Astrocyte (in vitro differentiated cells and primary cell): Measurements from ENCODE around the gene PTPN11. TPM values are rescaled to one million over a fixed set of nuclear protein-coding genes. Genes with fewer than 3 reads are reported as not detected.
"Not testable (repeated sequence)": the region's sequence is repeated elsewhere in the genome, so short reads cannot be mapped to it uniquely, and the experiment has no call there.

ENCODE experiments used
- DNase-seq: peaks from one replicate; pipeline ENCODE4 v3.0.0-alpha.2; 2010; ENCODE audit warnings: low read depth
- FAIRE-seq: peaks from 2 replicates; lab custom pipeline; 2011; peaks lifted over from hg19 to GRCh38; lab: Jason Lieb, UNC
- H2AFZ ChIP-seq: 2 replicates; pipeline ENCODE4 v1.6.0; 2012; ENCODE audit warnings: low read depth, low read length, inconsistent platforms
- H3K27ac ChIP-seq: 2 replicates; pipeline ENCODE4 v1.5.1; 2011; ENCODE audit warnings: low read depth, low read length, inconsistent platforms
- H3K27me3 ChIP-seq: 2 replicates; pipeline ENCODE4 v1.6.0; 2011; ENCODE audit warnings: low read length, inconsistent platforms; ENCODE audit not compliant: insufficient read depth
- H3K36me3 ChIP-seq: 2 replicates; pipeline ENCODE4 v1.5.1; 2011; ENCODE audit warnings: low read length, inconsistent platforms; ENCODE audit not compliant: insufficient read depth
- H3K4me1 ChIP-seq: 2 replicates; pipeline ENCODE4 v1.5.1; 2011; ENCODE audit warnings: low read length, inconsistent platforms; ENCODE audit not compliant: insufficient read depth
- H3K4me2 ChIP-seq: 2 replicates; pipeline ENCODE4 v1.6.0; 2012; ENCODE audit warnings: low read length, inconsistent platforms
- H3K4me3 ChIP-seq: 2 replicates; pipeline ENCODE4 v1.5.1; 2011; ENCODE audit warnings: low read depth, mild to moderate bottlenecking, low read length, inconsistent platforms; ENCODE audit not compliant: insufficient read depth
- H3K79me2 ChIP-seq: 2 replicates; pipeline ENCODE4 v1.6.0; 2012; ENCODE audit warnings: mild to moderate bottlenecking, low read length, inconsistent platforms; ENCODE audit not compliant: insufficient read depth
- H3K9ac ChIP-seq: 2 replicates; pipeline ENCODE4 v1.6.0; 2012; ENCODE audit warnings: mild to moderate bottlenecking, low read length, inconsistent platforms
- H3K9me3 ChIP-seq: 2 replicates; pipeline ENCODE4 v1.5.1; 2012; ENCODE audit warnings: low read depth, mild to moderate bottlenecking, low read length, inconsistent platforms; ENCODE audit not compliant: insufficient read depth
- H4K20me1 ChIP-seq: 2 replicates; pipeline ENCODE4 v1.6.0; 2012; ENCODE audit warnings: low read length, inconsistent platforms; ENCODE audit not compliant: insufficient read depth
- H3K27ac Mint-ChIP-seq: one replicate; pipeline ENCODE4 v1.8.0; 2021; ENCODE audit warnings: mild to moderate bottlenecking, mixed read lengths; ENCODE audit not compliant: unreplicated experiment
- H3K27me3 Mint-ChIP-seq: one replicate; pipeline ENCODE4 v1.8.0; 2021; ENCODE audit warnings: low read depth, mixed read lengths; ENCODE audit not compliant: unreplicated experiment
- H3K36me3 Mint-ChIP-seq: one replicate; pipeline ENCODE4 v1.8.0; 2021; ENCODE audit warnings: low read depth, mixed read lengths; ENCODE audit not compliant: unreplicated experiment
- H3K4me1 Mint-ChIP-seq: one replicate; pipeline ENCODE4 v1.8.0; 2021; ENCODE audit warnings: low read depth, mixed read lengths; ENCODE audit not compliant: unreplicated experiment
- H3K4me3 Mint-ChIP-seq: one replicate; pipeline ENCODE4 v1.8.0; 2021; ENCODE audit warnings: mild to moderate bottlenecking, moderate library complexity, mixed read lengths; ENCODE audit not compliant: unreplicated experiment
- H3K9me3 Mint-ChIP-seq: one replicate; pipeline ENCODE4 v1.8.0; 2021; ENCODE audit warnings: mild to moderate bottlenecking, mixed read lengths; ENCODE audit not compliant: unreplicated experiment
- EZH2 ChIP-seq: IDR thresholded peaks from 2 replicates; pipeline ENCODE4 v1.6.1; 2012; ENCODE audit warnings: mild to moderate bottlenecking, low read length, inconsistent platforms; ENCODE audit not compliant: insufficient read depth
- total RNA-seq: library from RNA; stranded (reverse); gene quantifications from 2 replicates; pipeline ENCODE4 v1.2.1, GENCODE V29; 2021
- TF ChIP-seq, protein P1 (sequence below): IDR thresholded peaks from 2 replicates; pipeline ENCODE4 v1.5.1; 2011; ENCODE audit warnings: low read depth, mild to moderate bottlenecking, inconsistent platforms, low read length, moderate library complexity; ENCODE audit not compliant: insufficient read depth

PTPN11 gene
- total RNA-seq, 1 donor from 2014 or later, result 143 TPM

DNA sequence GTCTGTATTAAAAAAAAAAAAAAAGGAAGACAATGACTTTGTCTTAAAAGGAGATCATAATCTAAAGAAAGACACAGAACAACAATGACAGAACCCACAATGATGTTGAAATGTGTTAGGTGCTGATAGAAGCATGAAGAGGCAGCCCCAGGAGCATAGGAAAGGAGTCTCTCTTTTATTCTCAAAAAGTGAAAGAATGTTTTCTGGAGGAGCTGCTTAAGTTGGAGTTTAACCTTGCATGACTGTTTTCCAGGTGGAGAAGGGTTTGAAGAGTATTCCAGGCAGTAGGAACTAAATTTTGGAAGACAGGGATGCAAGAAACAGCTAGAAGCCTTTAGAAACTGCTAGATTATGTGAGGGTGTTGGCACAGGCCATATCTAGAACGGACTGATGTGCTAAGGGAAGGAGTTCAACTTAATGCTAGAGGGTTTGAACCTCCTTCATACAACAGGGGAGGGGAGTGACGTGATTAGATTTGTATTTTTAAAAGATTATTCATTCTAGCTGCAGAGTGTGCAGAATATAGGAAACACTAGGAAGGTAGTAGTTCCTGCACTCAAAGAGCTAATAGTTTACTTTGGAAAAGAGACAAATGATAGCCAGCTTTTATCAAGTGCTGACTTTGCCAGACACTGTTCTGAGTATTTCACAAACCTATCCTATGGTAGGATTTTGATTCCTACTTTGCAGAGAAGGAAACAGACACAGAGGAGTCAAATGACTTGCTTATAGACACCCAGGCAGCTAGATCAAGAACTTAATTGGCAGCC lies 4.7 kb upstream of the PTPN11 start:
- Histone ChIP-seq H3K36me3 (no peaks in the 10 kb centered on the region), H3K4me3 (no peak overlapping the region), H3K4me1 (peaks cover 3% of the 10 kb centered on the region), H2AFZ (no peak overlapping the region), H4K20me1 (no peaks in the 10 kb centered on the region), H3K27ac (no peak overlapping the region), H3K9me3 (no peaks in the 10 kb centered on the region), H3K27me3 (no peaks in the 10 kb centered on the region), H3K9ac (no peak overlapping the region), H3K79me2 (peaks cover 10% of the 10 kb centered on the region), H3K4me2 (no peak overlapping the region)
- FAIRE-seq (no peak), DNase-seq (no peak)
- H3K9me3 Mint-ChIP-seq, result no peaks in the 10 kb centered on the region
- TF ChIP-seq, protein P1, sequence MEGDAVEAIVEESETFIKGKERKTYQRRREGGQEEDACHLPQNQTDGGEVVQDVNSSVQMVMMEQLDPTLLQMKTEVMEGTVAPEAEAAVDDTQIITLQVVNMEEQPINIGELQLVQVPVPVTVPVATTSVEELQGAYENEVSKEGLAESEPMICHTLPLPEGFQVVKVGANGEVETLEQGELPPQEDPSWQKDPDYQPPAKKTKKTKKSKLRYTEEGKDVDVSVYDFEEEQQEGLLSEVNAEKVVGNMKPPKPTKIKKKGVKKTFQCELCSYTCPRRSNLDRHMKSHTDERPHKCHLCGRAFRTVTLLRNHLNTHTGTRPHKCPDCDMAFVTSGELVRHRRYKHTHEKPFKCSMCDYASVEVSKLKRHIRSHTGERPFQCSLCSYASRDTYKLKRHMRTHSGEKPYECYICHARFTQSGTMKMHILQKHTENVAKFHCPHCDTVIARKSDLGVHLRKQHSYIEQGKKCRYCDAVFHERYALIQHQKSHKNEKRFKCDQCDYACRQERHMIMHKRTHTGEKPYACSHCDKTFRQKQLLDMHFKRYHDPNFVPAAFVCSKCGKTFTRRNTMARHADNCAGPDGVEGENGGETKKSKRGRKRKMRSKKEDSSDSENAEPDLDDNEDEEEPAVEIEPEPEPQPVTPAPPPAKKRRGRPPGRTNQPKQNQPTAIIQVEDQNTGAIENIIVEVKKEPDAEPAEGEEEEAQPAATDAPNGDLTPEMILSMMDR, result no peak
- no peak for TF ChIP-seq EZH2
- no peak overlapping the region for H3K27ac Mint-ChIP-seq
- no peak overlapping the region for H3K4me3 Mint-ChIP-seq
- no peaks in the 10 kb centered on the region for H3K36me3 Mint-ChIP-seq
- H3K27me3 Mint-ChIP-seq, result no peaks in the 10 kb centered on the region
- H3K4me1 Mint-ChIP-seq, result no peaks in the 10 kb centered on the region

DNA sequence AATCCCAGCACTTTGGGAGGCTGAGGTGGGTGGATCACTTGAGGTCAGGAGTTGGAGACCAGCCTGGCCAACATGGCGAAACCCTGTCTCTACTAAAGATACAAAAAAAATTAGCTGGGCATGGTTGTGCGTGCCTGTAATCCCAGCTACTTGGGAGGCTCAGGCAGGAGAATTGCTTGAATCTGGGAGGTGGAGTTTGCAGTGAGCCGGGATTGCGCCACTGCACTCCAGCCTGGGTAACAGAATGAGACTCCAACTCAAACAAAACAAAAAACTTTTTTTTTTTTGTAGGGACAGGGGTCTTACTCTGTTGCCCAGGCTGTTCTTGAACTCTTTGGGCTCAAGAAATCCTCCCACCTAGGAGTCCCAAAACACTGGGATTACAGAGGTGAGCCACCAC lies 3.3 kb upstream of the PTPN11 start:
- FAIRE-seq, H3K9me3 Mint-ChIP-seq, H4K20me1 ChIP-seq, H3K27me3 Mint-ChIP-seq, H3K4me3 Mint-ChIP-seq, H3K4me1 ChIP-seq, H3K4me2 ChIP-seq, H3K27ac Mint-ChIP-seq, H3K36me3 ChIP-seq, H3K4me3 ChIP-seq, H2AFZ ChIP-seq, H3K27me3 ChIP-seq, H3K27ac ChIP-seq, DNase-seq, H3K9ac ChIP-seq, H3K36me3 Mint-ChIP-seq, H3K9me3 ChIP-seq, H3K4me1 Mint-ChIP-seq: not testable (repeated sequence)
- peaks cover 20% of the 10 kb centered on the region for H3K79me2 ChIP-seq

DNA sequence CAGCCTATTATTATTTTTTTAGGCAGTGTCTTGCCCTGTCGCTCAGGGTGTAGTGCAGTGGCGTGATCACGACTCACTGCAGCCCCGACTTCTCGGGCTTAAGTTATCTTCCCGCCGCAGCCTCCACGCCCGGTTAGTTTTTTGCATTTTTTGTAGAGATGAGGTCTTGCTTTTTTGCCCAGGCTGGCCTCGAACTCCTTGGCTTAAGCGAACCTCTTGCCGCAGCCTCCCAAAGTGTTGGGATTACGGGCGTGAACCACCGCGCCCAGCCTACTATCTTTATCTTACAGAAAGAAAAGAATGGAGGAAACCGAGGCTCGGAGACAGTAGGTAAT lies 507 bp upstream of the PTPN11 start:
- peak overlapping the region; percentile 82 for H3K4me2 ChIP-seq
- DNase-seq (no peak), FAIRE-seq (no peak)
- Mint-ChIP-seq H3K9me3 (no peaks in the 10 kb centered on the region), H3K4me1 (peaks cover 19% of the 10 kb centered on the region), H3K27ac (peak overlapping the region; percentile 96), H3K27me3 (no peaks in the 10 kb centered on the region), H3K4me3 (peak overlapping the region; percentile 96), H3K36me3 (no peaks in the 10 kb centered on the region)
- H3K27me3 ChIP-seq, result no peaks in the 10 kb centered on the region
- H3K27ac ChIP-seq, result peak overlapping the region; percentile 98
- peaks cover 48% of the 10 kb centered on the region for H3K79me2 ChIP-seq
- TF ChIP-seq EZH2, result no peak
- TF ChIP-seq, protein P1, result no peak
- H3K4me1 ChIP-seq, result peaks cover 7% of the 10 kb centered on the region
- H3K4me3 ChIP-seq, result peak overlapping the region; percentile 92
- peak overlapping the region; percentile 88 for H2AFZ ChIP-seq
- H3K36me3 ChIP-seq, result no peaks in the 10 kb centered on the region
- H3K9me3 ChIP-seq, result no peaks in the 10 kb centered on the region
- H4K20me1 ChIP-seq, result peaks cover 37% of the 10 kb centered on the region
- H3K9ac ChIP-seq, result peak overlapping the region; percentile 98
